DMS79 treated with DMSO at 0.1 percent for 48 hours (cell line): ENCODE data around the gene PRKAR2A.
A peak's percentile ranks its signal among the peaks of the same experiment; 100 is the strongest.
"Not testable (repeated sequence)": the region's sequence is repeated elsewhere in the genome, so short reads cannot be mapped to it uniquely, and the experiment has no call there.

ENCODE experiments used
- DNase-seq: peaks from one replicate; lab custom pipeline; 2025; lab: John Stamatoyannopoulos, UW

Gene PRKAR2A

GRCh38 chr3:48776854-48777253 lies 70.8 kb downstream of the PRKAR2A start:
- no peak for DNase-seq

- no peak for DNase-seq
Measured at GRCh38 chr3:48770192-48770502, 77.5 kb downstream of the PRKAR2A start.

- peak; percentile 1 for DNase-seq
Measured at GRCh38 chr3:48765376-48765775, 82.3 kb downstream of the PRKAR2A start.

- DNase-seq = no peak
Measured at GRCh38 chr3:48762816-48763215, 84.9 kb downstream of the PRKAR2A start.

- DNase-seq = not testable (repeated sequence)
Measured at GRCh38 chr3:48759991-48760540, 87.6 kb downstream of the PRKAR2A start.

GRCh38 chr3:48759531-48759930 lies 88.1 kb downstream of the PRKAR2A start:
- DNase-seq = not testable (repeated sequence)

GRCh38 chr3:48759071-48759470 lies 88.6 kb downstream of the PRKAR2A start:
- DNase-seq = no peak

GRCh38 chr3:48756640-48757039 lies 91.0 kb downstream of the PRKAR2A start:
- DNase-seq = no peak

- no peak for DNase-seq
Measured at GRCh38 chr3:48750856-48751255, 96.8 kb downstream of the PRKAR2A start.

- DNase-seq = no peak
Measured at GRCh38 chr3:48748754-48749153, 98.9 kb downstream of the PRKAR2A start.

- no peak for DNase-seq
Measured at GRCh38 chr3:48747706-48748105, 100.0 kb downstream of the PRKAR2A start.

GRCh38 chr3:48747015-48747615 lies 100.6 kb downstream of the PRKAR2A start:
- no peak for DNase-seq

GRCh38 chr3:48743773-48744172 lies 103.9 kb downstream of the PRKAR2A start:
- no peak for DNase-seq

- not testable (repeated sequence) for DNase-seq
Measured at GRCh38 chr3:48741226-48741625, 106.4 kb downstream of the PRKAR2A start.

GRCh38 chr3:48739955-48740823 lies 107.5 kb downstream of the PRKAR2A start:
- peak; percentile 8 for DNase-seq

- DNase-seq = no peak
Measured at GRCh38 chr3:48739617-48739954, 108.1 kb downstream of the PRKAR2A start.

GRCh38 chr3:48738926-48739616 lies 108.6 kb downstream of the PRKAR2A start:
- DNase-seq = peak; percentile 8

- no peak for DNase-seq
Measured at GRCh38 chr3:48738144-48738536, 109.5 kb downstream of the PRKAR2A start.

GRCh38 chr3:48735075-48735767 lies 112.5 kb downstream of the PRKAR2A start:
- DNase-seq = peak; percentile 7

GRCh38 chr3:48734541-48734940 lies 113.1 kb downstream of the PRKAR2A start:
- DNase-seq = not testable (repeated sequence)

GRCh38 chr3:48733752-48734518 lies 113.7 kb downstream of the PRKAR2A start:
- not testable (repeated sequence) for DNase-seq
